Endothelial cell of umbilical vein (primary cell): ENCODE measurements around the gene ITPR2. TPM values are rescaled to one million over a fixed set of nuclear protein-coding genes. Genes with fewer than 3 reads are reported as not detected.

Experiments used
- BruUV-seq: library from RNA; stranded (reverse); fragments of 400-500 nt; replicated peaks from 2 replicates; lab custom pipeline; 2021; lab: Mats Ljungman, UMichigan
- CTCF ChIA-PET: fragments of 300-600, 350-600 bp; sonication (Branson Sonifier 250); formaldehyde crosslinking; loops from one replicate; lab custom pipeline; 2021; ENCODE audit warnings: antibody characterized with exemption, inconsistent platforms; lab: Charles Lee
- POLR2A ChIA-PET: fragments of 300-600, 350-600 bp; sonication (Branson Sonifier 250); formaldehyde crosslinking; loops from one replicate; lab custom pipeline; 2021; ENCODE audit warnings: antibody characterized with exemption, inconsistent platforms; lab: Charles Lee
- DNase-seq: peaks from one replicate; pipeline ENCODE4 v3.0.0-alpha.2; 2011; ENCODE audit warnings: low read depth, low spot score
- FAIRE-seq: peaks from 2 replicates; lab custom pipeline; 2011; peaks lifted over from hg19 to GRCh38; lab: Jason Lieb, UNC
- H2AFZ ChIP-seq: 2 replicates; pipeline ENCODE4 v1.6.0; 2012; ENCODE audit warnings: low read depth, low read length, control low read depth, inconsistent platforms
- H3K27ac ChIP-seq: 2 replicates; pipeline ENCODE4 v1.5.1; 2011; ENCODE audit warnings: low read depth, mild to moderate bottlenecking, control low read depth, low read length, moderate library complexity; ENCODE audit not compliant: insufficient read depth
- H3K27me3 ChIP-seq, 2 experiments: 2 replicates each; pipeline versions ENCODE4 v1.6.0 to v1.6.1; 2011; ENCODE audit warnings: low read length in 2 of 2, mixed read lengths in 1 of 2; ENCODE audit not compliant: control insufficient read depth in 2 of 2, insufficient read depth in 2 of 2
- H3K36me3 ChIP-seq, 2 experiments: 2 replicates in 1 of 2; 3 replicates in 1 of 2; pipeline ENCODE4 v1.5.1; 2011; ENCODE audit warnings: low read length in 2 of 2, mild to moderate bottlenecking in 1 of 2, moderate library complexity in 1 of 2; ENCODE audit not compliant: control insufficient read depth in 2 of 2, insufficient read depth in 2 of 2; ENCODE audit errors: extremely low read depth in 1 of 2
- H3K4me1 ChIP-seq: 3 replicates; pipeline ENCODE4 v1.5.1; 2011; ENCODE audit warnings: mild to moderate bottlenecking, low read length; ENCODE audit not compliant: control insufficient read depth, insufficient read depth; ENCODE audit errors: extremely low read depth
- H3K4me2 ChIP-seq: 2 replicates; pipeline ENCODE4 v1.6.1; 2011; ENCODE audit warnings: low read length, control low read depth, mixed read lengths; ENCODE audit not compliant: insufficient read depth
- H3K4me3 ChIP-seq, 3 experiments: fragments of 200-600 bp in 1 of 3; sonication (generic), shearing (Covaris generic) in 1 of 3; replicated peaks in 1 of 3; 2 replicates each; pipeline ENCODE4 v1.5.1; 2011 to 2016; ENCODE audit warnings: control low read depth in 3 of 3, low read length in 3 of 3, mild to moderate bottlenecking in 2 of 3, inconsistent platforms in 1 of 3, low read depth in 1 of 3, moderate library complexity in 1 of 3; ENCODE audit not compliant: insufficient read depth in 1 of 3
- H3K79me2 ChIP-seq: 2 replicates; pipeline ENCODE4 v1.6.0; 2012; ENCODE audit warnings: low read length, inconsistent platforms; ENCODE audit not compliant: control insufficient read depth, insufficient read depth
- H3K9ac ChIP-seq: replicated peaks from 2 replicates; pipeline ENCODE3; 2011; ENCODE audit warnings: low read length, control low read depth; ENCODE audit not compliant: insufficient read depth; ENCODE audit errors: extremely low read depth
- H3K9me1 ChIP-seq: replicated peaks from 3 replicates; pipeline ENCODE4 v1.6.0; 2011; ENCODE audit warnings: mild to moderate bottlenecking, low read length; ENCODE audit not compliant: control insufficient read depth, insufficient read depth; ENCODE audit errors: extremely low read depth
- H3K9me3 ChIP-seq: replicated peaks from 2 replicates; pipeline ENCODE4 v1.5.1; 2012; ENCODE audit warnings: low read length, inconsistent platforms; ENCODE audit not compliant: control insufficient read depth, insufficient read depth
- H4K20me1 ChIP-seq: replicated peaks from 2 replicates; pipeline ENCODE3; 2011; ENCODE audit warnings: mild to moderate bottlenecking, low read length; ENCODE audit not compliant: control insufficient read depth, insufficient read depth; ENCODE audit errors: extremely low read depth
- EZH2 ChIP-seq: IDR thresholded peaks from 2 replicates; pipeline ENCODE4 v1.6.1; 2012; ENCODE audit warnings: borderline replicate concordance, low read depth, mild to moderate bottlenecking, moderate library complexity, low read length, inconsistent platforms; ENCODE audit not compliant: severe bottlenecking
- FOS ChIP-seq: IDR thresholded peaks from 2 replicates; pipeline ENCODE4 v1.6.1; 2011; ENCODE audit warnings: mild to moderate bottlenecking, low read length, moderate library complexity, borderline replicate concordance; ENCODE audit not compliant: insufficient read depth
- GATA2 ChIP-seq: IDR thresholded peaks from 2 replicates; pipeline ENCODE4 v1.7.0; 2011; ENCODE audit warnings: low read depth, mild to moderate bottlenecking, moderate library complexity, mixed read lengths, low read length; ENCODE audit not compliant: insufficient read length, insufficient read depth
- JUN ChIP-seq: IDR thresholded peaks from 2 replicates; pipeline ENCODE4 v1.6.1; 2011; ENCODE audit warnings: borderline replicate concordance, low read depth; ENCODE audit not compliant: insufficient read length, insufficient read depth
- MAX ChIP-seq: IDR thresholded peaks from 2 replicates; pipeline ENCODE4 v1.6.1; 2011; ENCODE audit not compliant: insufficient read depth, insufficient read length
- MYC ChIP-seq: IDR thresholded peaks from one replicate; pipeline ENCODE4 v1.6.1; 2011; ENCODE audit warnings: mild to moderate bottlenecking, low read depth, low read length
- POLR2A ChIP-seq: IDR thresholded peaks from 2 replicates; pipeline ENCODE4 v1.6.1; 2012; ENCODE audit warnings: low read depth, mild to moderate bottlenecking, control low read depth, low read length
- POLR2AphosphoS5 ChIP-seq: IDR thresholded peaks from 2 replicates; pipeline ENCODE4 v1.6.1; 2012; ENCODE audit warnings: low read depth, mild to moderate bottlenecking, control low read depth, low read length, moderate library complexity; ENCODE audit not compliant: insufficient read depth
- dilution Hi-C: fragments of 300-500 bp; cut with MboI; formaldehyde crosslinking; loops from one replicate; pipeline ENCODE4 v1.15.0; 2019; ENCODE audit warnings: low sequenced_read_pairs; ENCODE audit not compliant: extremely low pct_ligation_motif_present
- intact Hi-C: fragments of 100-400 bp; cut with micrococcal nuclease; formaldehyde crosslinking; loops from one replicate; pipeline ENCODE4 v1.10.0; 2022
- polyA plus RNA-seq, 4 experiments: library from polyadenylated mRNA; depleted of rRNA in 3 of 4; stranded (reverse) in 3 of 4; unstranded in 1 of 4; fragments of >200 nt; gene quantifications; 2 replicates each; pipeline versions ENCODE4 v1.2.1 to v1.2.3, GENCODE V29; 2011 to 2012; ENCODE audit warnings: missing spikeins in 1 of 4
- total RNA-seq: library from RNA; stranded (reverse); gene quantifications from 2 replicates; pipeline ENCODE4 v1.2.3, GENCODE V29; 2021
- TF ChIP-seq, protein P1 (sequence below), 2 donors: IDR thresholded peaks; 1 replicate in 1 of 2; 2 replicates in 1 of 2; pipeline ENCODE4 v1.5.1; 2011; ENCODE audit warnings: low read length in 2 of 2, mild to moderate bottlenecking in 2 of 2, moderate library complexity in 2 of 2, control low read depth in 1 of 2, inconsistent platforms in 1 of 2, low read depth in 1 of 2; ENCODE audit not compliant: insufficient read depth in 1 of 2; ENCODE audit errors: extremely low read depth in 1 of 2

ITPR2 gene
- total and polyA plus RNA-seq, 2 donors (not counting 3 experiments of a cell fraction or from before 2014, with no cell fraction given): 16.2 to 86.8 TPM

GRCh38 chr12:26817183-26817591, 15.8 kb downstream of the ITPR2 start:
- TF ChIP-seq JUN (no peak), FOS (no peak), POLR2A (no peak), EZH2 (no peak), GATA2 (no peak), MYC (no peak), MAX (no peak), POLR2AphosphoS5 (no peak)
- TF ChIP-seq, protein P1, sequence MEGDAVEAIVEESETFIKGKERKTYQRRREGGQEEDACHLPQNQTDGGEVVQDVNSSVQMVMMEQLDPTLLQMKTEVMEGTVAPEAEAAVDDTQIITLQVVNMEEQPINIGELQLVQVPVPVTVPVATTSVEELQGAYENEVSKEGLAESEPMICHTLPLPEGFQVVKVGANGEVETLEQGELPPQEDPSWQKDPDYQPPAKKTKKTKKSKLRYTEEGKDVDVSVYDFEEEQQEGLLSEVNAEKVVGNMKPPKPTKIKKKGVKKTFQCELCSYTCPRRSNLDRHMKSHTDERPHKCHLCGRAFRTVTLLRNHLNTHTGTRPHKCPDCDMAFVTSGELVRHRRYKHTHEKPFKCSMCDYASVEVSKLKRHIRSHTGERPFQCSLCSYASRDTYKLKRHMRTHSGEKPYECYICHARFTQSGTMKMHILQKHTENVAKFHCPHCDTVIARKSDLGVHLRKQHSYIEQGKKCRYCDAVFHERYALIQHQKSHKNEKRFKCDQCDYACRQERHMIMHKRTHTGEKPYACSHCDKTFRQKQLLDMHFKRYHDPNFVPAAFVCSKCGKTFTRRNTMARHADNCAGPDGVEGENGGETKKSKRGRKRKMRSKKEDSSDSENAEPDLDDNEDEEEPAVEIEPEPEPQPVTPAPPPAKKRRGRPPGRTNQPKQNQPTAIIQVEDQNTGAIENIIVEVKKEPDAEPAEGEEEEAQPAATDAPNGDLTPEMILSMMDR (IDR thresholded peaks at IDR 0.05; ENCODE audit: extremely low read depth in 1 of 2, insufficient read depth in 1 of 2, low read depth in 1 of 2, low read length in 2 of 2): no peak

More at GRCh38 chr12:26817183-26817591, 15.8 kb downstream of the ITPR2 start:
- no peaks in the 10 kb centered on the region for H3K9me3 ChIP-seq
- no peak for DNase-seq
- no peaks in the 10 kb centered on the region for H3K9me1 ChIP-seq
- no peak overlapping the region for H3K27ac ChIP-seq
- BruUV-seq: no TSS peak
- no peak overlapping the region for H3K4me3 ChIP-seq
- H3K36me3 ChIP-seq: peaks cover 0 to 4% of the 10 kb centered on the region in 2 experiments
- POLR2A ChIA-PET: no interaction called here
- peaks cover 2% of the 10 kb centered on the region for H4K20me1 ChIP-seq
- peaks cover 37% of the 10 kb centered on the region for H3K79me2 ChIP-seq
- H2AFZ ChIP-seq: no peak overlapping the region
- FAIRE-seq: no peak
- H3K27me3 ChIP-seq: no peaks in the 10 kb centered on the region
- intact Hi-C loops: no loop called here
- H3K4me2 ChIP-seq: no peak overlapping the region
- dilution Hi-C loops: no loop called here
- CTCF ChIA-PET: no interaction called here
- H3K4me1 ChIP-seq: peaks cover 17% of the 10 kb centered on the region
- no peak overlapping the region for H3K9ac ChIP-seq
